Upper lobe of left lung (tissue), 4 donors: ENCODE measurements around the gene ITM2C.

ENCODE experiments used
- POLR2A ChIP-seq, 4 donors: fragments of 450-650 bp; IDR thresholded peaks; one replicate each; pipeline ENCODE4 v1.5.1; 2016 to 2017; ENCODE audit warnings: antibody characterized with exemption in 4 of 4, mild to moderate bottlenecking in 2 of 4
- POLR2AphosphoS5 ChIP-seq, 2 donors: sonication (generic); formaldehyde crosslinking; IDR thresholded peaks; one replicate each; pipeline ENCODE4 v1.5.1; 2017; ENCODE audit warnings: antibody characterized with exemption in 2 of 2
- TF ChIP-seq, protein P1 (sequence below), 6 experiments: fragments of 450-650 bp in 4 of 6; fragments of 200-600 bp in 2 of 6; sonication (generic) in 2 of 6; IDR thresholded peaks; one replicate each; pipeline ENCODE4 v1.5.1; 2016 to 2019; ENCODE audit warnings: antibody characterized with exemption in 6 of 6

DNA sequence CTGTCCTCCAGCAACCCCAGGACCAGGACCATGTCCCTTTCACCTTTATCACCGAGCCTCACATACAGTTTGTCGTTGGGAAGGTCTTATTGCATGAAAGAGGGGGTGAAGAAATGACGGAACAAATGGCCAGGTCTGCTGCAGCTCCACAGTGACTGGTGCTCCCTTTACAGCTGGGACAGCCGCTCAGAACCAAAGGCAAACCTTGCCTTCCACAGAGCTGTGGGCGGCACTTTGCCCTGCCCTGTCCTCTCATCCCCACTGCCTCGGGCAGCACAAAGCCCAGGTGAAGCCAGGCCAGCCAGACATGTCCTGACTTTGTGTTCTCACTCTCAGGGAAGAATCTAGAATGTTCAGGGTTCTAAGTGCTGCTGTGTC lies 59.3 kb downstream of the ITM2C start:
- TF ChIP-seq POLR2AphosphoS5 (IDR thresholded peaks at IDR 0.05) (no peak), POLR2A (IDR thresholded peaks at IDR 0.05) (no peak)
- TF ChIP-seq, protein P1, sequence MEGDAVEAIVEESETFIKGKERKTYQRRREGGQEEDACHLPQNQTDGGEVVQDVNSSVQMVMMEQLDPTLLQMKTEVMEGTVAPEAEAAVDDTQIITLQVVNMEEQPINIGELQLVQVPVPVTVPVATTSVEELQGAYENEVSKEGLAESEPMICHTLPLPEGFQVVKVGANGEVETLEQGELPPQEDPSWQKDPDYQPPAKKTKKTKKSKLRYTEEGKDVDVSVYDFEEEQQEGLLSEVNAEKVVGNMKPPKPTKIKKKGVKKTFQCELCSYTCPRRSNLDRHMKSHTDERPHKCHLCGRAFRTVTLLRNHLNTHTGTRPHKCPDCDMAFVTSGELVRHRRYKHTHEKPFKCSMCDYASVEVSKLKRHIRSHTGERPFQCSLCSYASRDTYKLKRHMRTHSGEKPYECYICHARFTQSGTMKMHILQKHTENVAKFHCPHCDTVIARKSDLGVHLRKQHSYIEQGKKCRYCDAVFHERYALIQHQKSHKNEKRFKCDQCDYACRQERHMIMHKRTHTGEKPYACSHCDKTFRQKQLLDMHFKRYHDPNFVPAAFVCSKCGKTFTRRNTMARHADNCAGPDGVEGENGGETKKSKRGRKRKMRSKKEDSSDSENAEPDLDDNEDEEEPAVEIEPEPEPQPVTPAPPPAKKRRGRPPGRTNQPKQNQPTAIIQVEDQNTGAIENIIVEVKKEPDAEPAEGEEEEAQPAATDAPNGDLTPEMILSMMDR (IDR thresholded peaks at IDR 0.05), result no peak
